SK-N-MC (cell line): ENCODE measurements around the gene TTBK2.

Experiments used
- EZH2 ChIP-seq: fragments of 200-600 bp; sonication (generic); IDR thresholded peaks from one replicate; pipeline ENCODE4 v1.6.1; 2017; ENCODE audit warnings: antibody characterized with exemption
- POLR2AphosphoS5 ChIP-seq: IDR thresholded peaks from 2 replicates; pipeline ENCODE4 v1.6.1; 2012; ENCODE audit warnings: mild to moderate bottlenecking, low read depth, low read length, borderline replicate concordance

DNA sequence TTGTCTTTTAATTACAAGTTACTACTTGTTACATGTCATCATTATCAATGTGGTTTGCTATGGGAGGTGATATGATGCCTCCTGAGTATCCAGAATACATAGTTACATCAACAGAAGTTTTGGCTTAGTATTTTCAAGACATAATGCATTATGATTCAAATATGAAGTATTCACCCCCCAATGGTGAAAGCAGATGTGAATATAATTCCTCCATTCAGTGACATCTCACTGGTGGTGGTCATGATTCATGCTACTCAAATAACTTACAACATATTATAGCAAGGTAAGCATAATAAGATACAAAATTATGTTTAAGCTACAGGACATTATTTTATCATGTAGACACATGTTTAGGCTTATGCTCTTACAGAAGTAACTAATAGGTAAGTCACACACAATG, 34.9 kb upstream of the TTBK2 start:
- no peak for TF ChIP-seq EZH2
- TF ChIP-seq POLR2AphosphoS5, result no peak
